IMR-90 (cell line): ENCODE data around the gene C11orf65. TPM values are rescaled to one million over a fixed set of nuclear protein-coding genes. Genes with fewer than 3 reads are reported as not detected.
"Not testable (repeated sequence)": the region's sequence is repeated elsewhere in the genome, so short reads cannot be mapped to it uniquely, and the experiment has no call there.

Experiments used
- ATAC-seq: fragments of 200-7000 bp; cut with Tn5 transposase; 2 replicates; pipeline ENCODE4 v1.9.1; 2020; ENCODE audit warnings: low read depth, mild to moderate bottlenecking, moderate library complexity
- BruUV-seq: library from RNA; stranded (reverse); fragments of 400-500 nt; replicated peaks from 2 replicates; lab custom pipeline; 2021; lab: Mats Ljungman, UMichigan
- CTCF ChIA-PET: fragments of 300-600 bp; formaldehyde crosslinking; extraction: SDS; loops from one replicate; lab custom pipeline; 2021; ENCODE audit warnings: antibody characterized with exemption; lab: Yijun Ruan, JAX
- POLR2A ChIA-PET: fragments of 300-600 bp; sonication (Branson Sonifier 250); formaldehyde crosslinking; loops from one replicate; lab custom pipeline; 2022; ENCODE audit warnings: antibody characterized with exemption; ENCODE audit not compliant: unreplicated experiment; lab: Charles Lee
- DNase-seq: peaks from one replicate; pipeline ENCODE4 v3.0.0; 2013
- H2AFZ ChIP-seq: replicated peaks from 2 replicates; pipeline ENCODE3; 2013; ENCODE audit warnings: low read length, mild to moderate bottlenecking; ENCODE audit not compliant: poor library complexity
- H2AK5ac ChIP-seq: 2 replicates; pipeline ENCODE4 v1.6.1; 2013; ENCODE audit warnings: low read depth, low read length, inconsistent platforms
- H2AK9ac ChIP-seq: replicated peaks from 2 replicates; pipeline ENCODE3; 2013; ENCODE audit warnings: mild to moderate bottlenecking, low read depth, low read length, moderate library complexity; ENCODE audit not compliant: poor library complexity
- H2BK120ac ChIP-seq: 2 replicates; pipeline ENCODE4 v1.6.1; 2013; ENCODE audit warnings: low read depth, low read length, inconsistent platforms
- H2BK15ac ChIP-seq: 3 replicates; pipeline ENCODE4 v1.6.1; 2013; ENCODE audit warnings: low read depth, low read length, inconsistent platforms
- H2BK20ac ChIP-seq: 2 replicates; pipeline ENCODE4 v1.6.1; 2013; ENCODE audit warnings: low read depth, mild to moderate bottlenecking, inconsistent platforms, low read length, moderate library complexity
- H2BK5ac ChIP-seq: 2 replicates; pipeline ENCODE4 v1.6.1; 2013; ENCODE audit warnings: mild to moderate bottlenecking, low read depth, low read length, inconsistent platforms; ENCODE audit not compliant: poor library complexity, severe bottlenecking
- H3K14ac ChIP-seq: replicated peaks from 2 replicates; pipeline ENCODE4 v1.6.1; 2013; ENCODE audit warnings: low read depth, low read length, inconsistent platforms
- H3K18ac ChIP-seq: 2 replicates; pipeline ENCODE4 v1.6.1; 2013; ENCODE audit warnings: low read depth, low read length, control low read depth
- H3K23ac ChIP-seq: 2 replicates; pipeline ENCODE4 v1.6.1; 2013; ENCODE audit warnings: low read depth, low read length, inconsistent platforms
- H3K27ac ChIP-seq: 2 replicates; pipeline ENCODE4 v1.5.1; 2013; ENCODE audit warnings: mild to moderate bottlenecking, control low read depth, low read length; ENCODE audit not compliant: insufficient read depth
- H3K27me3 ChIP-seq: 2 replicates; pipeline ENCODE4 v1.6.1; 2013; ENCODE audit warnings: low read length; ENCODE audit not compliant: control insufficient read depth, insufficient read depth
- H3K36me3 ChIP-seq: 2 replicates; pipeline ENCODE4 v1.6.1; 2013; ENCODE audit warnings: low read length, mixed read lengths; ENCODE audit not compliant: control insufficient read depth, insufficient read depth
- H3K4ac ChIP-seq: 2 replicates; pipeline ENCODE4 v1.6.1; 2013; ENCODE audit warnings: low read depth, low read length, inconsistent platforms
- H3K4me1 ChIP-seq: 2 replicates; pipeline ENCODE4 v1.6.1; 2013; ENCODE audit warnings: low read length, mixed read lengths; ENCODE audit not compliant: control insufficient read depth, insufficient read depth
- H3K4me2 ChIP-seq: 2 replicates; pipeline ENCODE4 v1.6.1; 2013; ENCODE audit warnings: low read depth, mild to moderate bottlenecking, control low read depth, low read length, moderate library complexity
- H3K4me3 ChIP-seq: 2 replicates; pipeline ENCODE4 v1.5.1; 2013; ENCODE audit warnings: low read depth, mild to moderate bottlenecking, control low read depth, low read length, moderate library complexity; ENCODE audit not compliant: insufficient read depth
- H3K56ac ChIP-seq: 2 replicates; pipeline ENCODE4 v1.6.1; 2013; ENCODE audit warnings: low read length, inconsistent platforms; ENCODE audit not compliant: insufficient read depth; ENCODE audit errors: extremely low read depth
- H3K79me1 ChIP-seq, 2 experiments: 2 replicates each; pipeline ENCODE4 v1.6.1; 2013; ENCODE audit warnings: low read length in 2 of 2, inconsistent platforms in 1 of 2, low read depth in 1 of 2
- H3K9ac ChIP-seq: 2 replicates; pipeline ENCODE4 v1.6.1; 2013; ENCODE audit warnings: low read depth, low read length, control low read depth
- H3K9me1 ChIP-seq: 2 replicates; pipeline ENCODE4 v1.6.1; 2013; ENCODE audit warnings: low read length, inconsistent platforms; ENCODE audit not compliant: insufficient read depth
- H3K9me3 ChIP-seq: 2 replicates; pipeline ENCODE4 v1.6.1; 2013; ENCODE audit warnings: low read length; ENCODE audit not compliant: control insufficient read depth, insufficient read depth
- H4K20me1 ChIP-seq: 2 replicates; pipeline ENCODE4 v1.6.1; 2013; ENCODE audit warnings: low read length, inconsistent platforms; ENCODE audit not compliant: insufficient read depth
- H4K5ac ChIP-seq: 2 replicates; pipeline ENCODE4 v1.6.1; 2013; ENCODE audit warnings: mild to moderate bottlenecking, low read depth, low read length, control low read depth
- H4K8ac ChIP-seq, 2 experiments: 2 replicates each; pipeline ENCODE4 v1.6.1; 2013; ENCODE audit warnings: low read depth in 2 of 2, low read length in 2 of 2, control low read depth in 1 of 2, inconsistent platforms in 1 of 2
- H4K91ac ChIP-seq: 2 replicates; pipeline ENCODE4 v1.6.1; 2013; ENCODE audit warnings: low read depth, low read length, inconsistent platforms; ENCODE audit not compliant: insufficient read depth
- WGBS, 2 experiments: methylation state at CpG; one replicate each; pipeline versions ENCODE4 v1.1.5 to v1.1.7; 2013; ENCODE audit warnings: missing lambda C conversion rate in 2 of 2; ENCODE audit not compliant: insufficient read length in 1 of 2; ENCODE audit errors: extremely low coverage in 2 of 2; 5-methylcytosine and 5-hydroxymethylcytosine counted together
- dilution Hi-C: fragments of 300-500 bp; cut with HindIII; formaldehyde crosslinking; loops from one replicate; pipeline ENCODE4 v1.14.3; 2018; ENCODE audit warnings: low sequenced_read_pairs; ENCODE audit not compliant: unreplicated experiment
- in situ Hi-C: fragments of 300-500 bp; cut with MboI; formaldehyde crosslinking; loops from 3 replicates; pipeline ENCODE4 v1.14.3; 2019; ENCODE audit warnings: low sequenced_read_pairs, inconsistent platforms, mixed read lengths
- intact Hi-C: fragments of 100-400 bp; cut with micrococcal nuclease; formaldehyde crosslinking; loops from 2 replicates; pipeline ENCODE4 v1.10.0; 2022
- polyA plus RNA-seq, 3 experiments: library from polyadenylated mRNA; depleted of rRNA; stranded (reverse); fragments of >200 nt; gene quantifications; 2 replicates each; pipeline ENCODE4 v1.2.3, GENCODE V29; 2012; ENCODE audit warnings: low replicate concordance in 1 of 3
- total RNA-seq: library from RNA; depleted of rRNA; stranded (reverse); fragments of >200 nt; gene quantifications from 2 replicates; pipeline ENCODE4 v1.2.3, GENCODE V29; 2012

Gene C11orf65
- total and polyA plus RNA-seq, 2 of the 4 experiments (the other 2 are of a cell fraction): 0.12 to 0.18 TPM

DNA sequence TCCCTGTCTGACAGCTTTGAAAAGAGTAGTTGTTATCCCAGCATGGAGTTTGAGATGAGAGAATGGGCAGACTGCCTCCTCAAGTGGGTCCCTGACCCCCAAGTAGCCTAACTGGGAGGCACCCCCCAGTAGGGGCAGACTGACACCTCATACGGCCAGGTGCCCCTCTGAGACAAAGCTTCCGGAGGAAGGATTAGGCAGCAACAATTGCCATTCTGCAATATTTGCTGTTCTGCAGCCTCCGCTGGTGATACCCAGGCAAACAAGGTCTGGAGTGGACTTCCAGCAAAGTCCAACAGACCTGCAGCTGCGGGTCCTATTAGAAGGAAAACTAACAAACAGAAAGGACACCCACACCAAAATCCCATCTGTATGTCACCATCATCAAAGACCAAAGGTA is 25.9 kb downstream of the C11orf65 start:
- DNase-seq, BruUV-seq: not testable (repeated sequence)

More for the DNA sequence above, 25.9 kb downstream of the C11orf65 start:
- H4K8ac ChIP-seq, ATAC-seq, H2BK120ac ChIP-seq, H3K56ac ChIP-seq, H3K27me3 ChIP-seq, H3K4ac ChIP-seq, H3K27ac ChIP-seq, H4K5ac ChIP-seq, H4K91ac ChIP-seq, H3K4me1 ChIP-seq, intact Hi-C loops, H2AK9ac ChIP-seq, dilution Hi-C loops, H3K9ac ChIP-seq, H3K23ac ChIP-seq, H3K36me3 ChIP-seq, H3K9me1 ChIP-seq, H2AFZ ChIP-seq, H3K79me1 ChIP-seq, H3K4me3 ChIP-seq, H4K20me1 ChIP-seq, H2BK20ac ChIP-seq, H2BK15ac ChIP-seq, H2AK5ac ChIP-seq, H3K14ac ChIP-seq, H3K4me2 ChIP-seq, in situ Hi-C loops, H3K9me3 ChIP-seq, CTCF ChIA-PET, H3K18ac ChIP-seq, H2BK5ac ChIP-seq: not testable (repeated sequence)
- POLR2A ChIA-PET: interaction anchor here (0.7 kb wide), 1 partner anchor 124 kb away, joined by 4 read pairs; no protein-coding TSS in a partner anchor
- WGBS, 2 experiments: 80% methylated on average over 1 of the region's 4 CpGs; no CpG with 5 or more reads in 1 of the 2 experiments
